NCI-H2196 (cell line): ENCODE measurements around the gene ATP10D.

ENCODE experiments used
- DNase-seq: peaks from one replicate; lab custom pipeline; 2025; ENCODE audit not compliant: unreplicated experiment; lab: John Stamatoyannopoulos, UW

ATP10D gene

DNA sequence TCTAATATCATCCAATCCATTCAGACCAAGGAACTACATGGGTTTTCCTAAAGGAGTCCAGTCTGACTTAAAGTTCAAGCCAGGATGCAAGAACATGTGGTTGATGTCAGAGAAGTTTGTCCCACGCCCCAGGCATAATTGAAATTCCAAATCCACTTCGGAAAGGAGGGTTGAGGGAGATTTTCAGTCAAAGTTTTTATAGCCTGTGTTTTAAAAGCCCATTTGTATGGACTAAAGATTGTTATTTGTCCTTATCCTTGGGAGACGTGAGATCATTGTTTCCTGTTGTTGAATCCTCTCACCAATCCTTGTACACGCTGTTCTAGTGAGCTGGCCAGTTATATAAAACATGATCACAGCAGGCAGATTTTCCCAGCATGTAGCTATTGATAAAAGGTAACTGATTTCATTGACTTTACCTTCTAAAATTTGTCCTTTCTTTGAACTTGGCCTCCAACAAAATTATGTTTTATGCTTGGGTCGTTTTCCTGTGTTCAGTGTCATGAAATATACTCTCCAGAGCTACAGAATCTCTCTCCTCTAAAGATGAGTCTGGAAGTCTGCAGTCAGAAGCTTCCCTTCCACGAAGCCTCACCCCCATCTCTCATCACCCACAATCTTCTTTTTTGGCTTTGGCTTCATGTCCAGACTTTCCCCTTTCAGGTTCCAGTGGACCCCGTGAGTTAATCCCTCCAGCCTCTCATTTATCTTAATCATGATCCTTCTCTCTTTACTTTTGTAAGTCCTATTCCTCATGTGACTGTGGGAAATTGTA lies 92.9 kb downstream of the ATP10D start:
- no peak for DNase-seq

DNA sequence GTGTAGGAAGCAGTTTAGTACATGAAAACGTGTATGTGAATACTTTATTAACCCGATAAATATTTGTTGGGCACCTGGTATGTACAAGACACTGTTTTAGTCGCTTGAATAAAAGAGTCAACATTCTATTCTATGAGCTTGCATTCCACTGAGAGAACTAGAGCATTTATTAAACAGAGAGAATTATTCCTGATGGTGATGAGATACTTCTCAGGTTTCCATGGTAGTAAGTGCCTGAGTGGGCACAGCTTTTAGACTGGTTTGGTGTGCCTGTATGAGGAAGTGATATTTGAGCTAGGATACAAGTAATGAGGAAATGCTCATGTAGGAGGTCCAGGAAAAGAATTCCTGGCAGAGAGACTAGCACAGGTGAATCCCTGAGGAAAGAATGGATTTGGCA lies 94.2 kb downstream of the ATP10D start:
- DNase-seq: no peak

GRCh38 chr4:47590325-47590724 lies 105.2 kb downstream of the ATP10D start:
- no peak for DNase-seq

- DNase-seq: no peak
Measured at GRCh38 chr4:47597696-47598095, 112.6 kb downstream of the ATP10D start.

DNA sequence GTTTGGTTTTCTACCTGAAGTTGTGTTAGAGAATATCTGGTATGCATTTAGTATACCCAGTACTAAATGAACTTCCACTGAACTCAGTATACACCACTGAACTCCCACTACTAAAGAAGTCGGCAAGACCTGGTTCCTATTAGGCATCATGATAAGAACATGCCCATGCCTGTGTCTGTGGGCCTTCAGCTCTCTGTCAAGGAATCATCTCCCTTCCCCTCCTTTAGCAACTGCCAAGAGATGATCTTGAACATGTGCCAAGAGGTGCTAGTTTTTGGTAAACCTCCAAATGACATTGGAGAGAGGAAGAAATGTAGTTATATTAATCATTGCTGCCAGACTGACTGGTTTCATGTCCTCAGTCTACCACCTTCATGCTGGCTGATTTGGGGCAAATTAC lies 113.2 kb downstream of the ATP10D start:
- DNase-seq: no peak

DNA sequence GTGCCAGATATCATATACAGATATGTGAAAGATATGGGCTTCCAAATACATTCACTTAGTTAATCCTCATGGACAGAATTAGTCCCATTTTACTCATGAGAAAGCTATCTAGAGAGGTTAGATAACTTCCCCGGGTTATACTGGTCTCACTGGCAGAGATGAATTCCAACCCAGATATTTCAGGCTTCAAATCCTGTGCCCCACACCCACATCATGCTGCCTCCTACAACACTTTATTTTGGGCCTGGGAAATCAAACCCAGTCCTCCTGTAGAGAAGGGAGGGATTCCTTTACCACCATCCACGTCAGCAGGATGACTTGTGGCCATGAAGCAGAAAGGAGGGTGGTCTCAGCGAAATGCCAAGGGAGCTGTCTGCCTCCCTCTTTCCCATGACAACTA lies 113.8 kb downstream of the ATP10D start:
- DNase-seq: no peak

DNA sequence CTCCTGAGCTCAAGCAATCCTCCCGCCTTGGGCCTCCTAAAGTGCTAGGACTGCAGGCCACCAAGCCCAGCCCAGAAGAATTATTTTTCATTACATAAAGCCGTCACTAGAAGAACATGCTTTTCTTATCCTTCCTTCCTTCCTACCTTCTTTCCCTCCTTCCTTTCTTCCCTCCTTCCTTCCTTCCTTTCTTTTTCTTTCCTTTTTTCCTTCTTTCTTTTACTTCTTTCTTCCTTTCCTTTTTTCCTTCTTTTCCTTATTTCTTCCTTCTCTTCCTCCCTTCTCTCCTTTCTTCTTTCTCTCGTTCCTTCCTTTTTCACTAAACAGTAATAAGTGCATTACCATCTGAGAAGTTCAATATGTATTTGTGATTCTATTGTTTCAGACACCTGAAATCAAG lies 121.4 kb downstream of the ATP10D start:
- no peak for DNase-seq

DNA sequence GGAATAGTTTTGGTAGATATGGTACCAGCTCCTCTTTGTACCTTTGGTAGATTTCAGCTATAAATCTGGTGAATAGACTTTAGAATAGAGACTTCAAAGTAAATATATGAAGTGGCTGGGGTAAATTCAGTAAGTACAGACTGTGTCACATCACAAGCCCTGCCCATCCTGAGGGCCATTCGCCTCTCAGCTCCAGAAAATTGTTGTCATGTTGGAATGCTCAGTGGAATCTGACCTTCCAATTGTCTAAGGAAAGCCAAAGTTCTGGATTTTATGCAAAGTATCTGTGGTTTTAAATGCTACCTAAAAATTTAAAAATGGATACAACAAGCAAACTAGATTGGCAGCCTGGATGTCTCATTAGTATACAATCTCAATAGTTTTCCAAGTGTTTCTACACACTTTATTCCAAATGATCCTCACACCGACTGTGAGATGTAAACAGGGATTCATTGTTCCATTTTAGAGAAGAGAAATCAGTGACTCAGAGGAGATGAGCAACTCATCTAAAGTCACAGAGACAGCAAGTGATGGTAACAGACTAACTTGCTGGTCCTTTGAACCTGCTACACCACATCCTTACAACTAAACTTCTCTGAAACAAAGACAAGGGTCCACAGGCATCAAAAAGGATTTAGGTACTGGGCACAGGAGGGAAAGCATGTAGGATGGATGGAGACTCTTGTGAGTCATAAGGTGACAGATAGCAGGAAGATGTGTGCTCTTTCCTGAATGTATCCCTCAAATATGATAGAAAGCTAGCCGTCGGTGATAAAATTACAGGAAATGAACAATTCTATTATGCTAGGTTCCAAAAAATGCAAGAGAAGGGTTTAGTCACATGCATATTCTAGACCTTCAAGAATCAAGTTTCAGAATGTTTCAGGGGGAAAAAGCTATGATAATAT lies 127.3 kb downstream of the ATP10D start:
- DNase-seq: no peak

- DNase-seq: no peak
Measured at GRCh38 chr4:47615385-47615784, 130.3 kb downstream of the ATP10D start.

DNA sequence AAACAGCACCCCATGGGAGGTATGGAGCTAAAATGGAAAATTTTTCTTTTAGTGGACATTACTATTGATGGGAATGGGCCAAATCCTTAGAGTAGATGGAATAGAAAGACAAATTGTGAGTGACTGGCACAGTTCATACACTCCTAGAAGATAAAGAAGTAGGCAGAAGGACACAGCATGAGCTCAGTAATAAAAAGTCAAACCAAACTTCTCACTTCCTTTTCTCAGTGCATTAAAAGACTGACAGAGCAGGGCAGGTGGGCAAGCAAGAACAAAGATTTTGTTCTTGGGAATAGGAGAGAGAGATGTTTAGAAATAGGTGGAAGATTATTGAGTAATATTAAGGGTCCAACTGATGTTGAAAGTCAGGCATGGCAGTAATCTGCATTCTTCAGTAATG lies 132.5 kb downstream of the ATP10D start:
- DNase-seq: no peak

GRCh38 chr4:47619691-47620090 lies 134.6 kb downstream of the ATP10D start:
- DNase-seq: no peak

- no peak for DNase-seq
Measured at GRCh38 chr4:47621181-47621580, 136.1 kb downstream of the ATP10D start.

GRCh38 chr4:47624031-47624441 lies 139.0 kb downstream of the ATP10D start:
- DNase-seq: no peak

- no peak for DNase-seq
Measured at GRCh38 chr4:47631161-47631560, 146.1 kb downstream of the ATP10D start.

DNA sequence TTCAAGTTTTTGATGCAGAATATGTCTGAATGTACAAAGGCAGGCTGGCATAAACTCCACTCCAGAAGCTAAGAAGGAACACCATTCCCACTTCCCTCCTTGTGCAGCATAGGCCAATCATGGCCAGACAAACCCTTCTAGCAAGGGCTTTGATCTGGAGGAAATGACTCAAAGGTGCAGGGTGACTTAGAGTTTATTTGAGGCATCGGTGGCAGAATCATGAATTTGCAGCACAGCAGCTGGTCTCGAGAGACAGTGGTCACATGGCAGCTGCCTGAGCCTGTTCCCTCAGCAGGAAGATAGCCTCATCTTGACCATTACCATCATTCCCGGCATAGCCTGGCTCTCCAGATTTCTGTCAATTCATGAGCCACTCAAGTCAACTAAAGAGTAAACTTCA lies 154.5 kb downstream of the ATP10D start:
- no peak for DNase-seq

DNA sequence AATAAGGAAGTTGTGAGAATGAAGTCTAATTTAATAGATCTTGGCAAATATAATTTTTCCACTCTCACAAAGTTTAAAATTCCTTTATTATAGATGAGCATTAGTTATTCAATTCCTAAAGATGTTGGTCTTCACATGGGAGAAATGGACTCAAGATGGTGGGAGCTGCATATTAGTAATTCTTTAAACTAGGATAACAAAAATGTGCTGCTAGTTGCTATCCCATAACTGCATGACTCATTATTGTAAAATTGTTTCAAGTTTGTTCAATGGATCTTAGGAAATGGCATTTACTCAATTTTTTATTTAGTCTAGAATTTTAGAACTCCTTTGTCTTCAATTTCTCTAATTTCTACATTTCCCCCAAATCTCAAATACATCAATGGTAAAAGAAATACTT lies 155.8 kb downstream of the ATP10D start:
- no peak for DNase-seq

GRCh38 chr4:47641755-47642154 lies 156.7 kb downstream of the ATP10D start:
- no peak for DNase-seq

- DNase-seq: no peak
Measured at GRCh38 chr4:47642191-47642830, 157.2 kb downstream of the ATP10D start.
